ENCODE measurements around the gene BPIFB6.
A peak's percentile ranks its signal among the peaks of the same experiment; 100 is the strongest.

Gene BPIFB6

GRCh38 chr20:33064572-33065287, 33.3 kb downstream of the BPIFB6 start:
- no peak for DNase-seq

- no peak for DNase-seq
Measured at GRCh38 chr20:33065785-33066184, 34.3 kb downstream of the BPIFB6 start.

GRCh38 chr20:33067806-33068205, 36.4 kb downstream of the BPIFB6 start:
- no peak for DNase-seq

- no peak for DNase-seq
Measured at GRCh38 chr20:33068251-33068939, 36.9 kb downstream of the BPIFB6 start.

GRCh38 chr20:33069673-33070072, 38.2 kb downstream of the BPIFB6 start:
- DNase-seq = no peak

GRCh38 chr20:33070111-33071053, 38.9 kb downstream of the BPIFB6 start:
- DNase-seq = no peak

- DNase-seq = no peak
Measured at GRCh38 chr20:33071198-33071597, 39.8 kb downstream of the BPIFB6 start.

- DNase-seq = no peak
Measured at GRCh38 chr20:33072362-33072761, 40.9 kb downstream of the BPIFB6 start.

GRCh38 chr20:33072813-33073212, 41.4 kb downstream of the BPIFB6 start:
- no peak for DNase-seq

GRCh38 chr20:33074675-33075074, 43.2 kb downstream of the BPIFB6 start:
- DNase-seq = no peak

- DNase-seq = no peak
Measured at GRCh38 chr20:33075281-33075680, 43.8 kb downstream of the BPIFB6 start.

- DNase-seq = no peak
Measured at GRCh38 chr20:33076662-33077372, 45.4 kb downstream of the BPIFB6 start.

GRCh38 chr20:33079259-33079658, 47.8 kb downstream of the BPIFB6 start, which contains the start of gene BPIFB4:
Gene BPIFB4 (plus strand): TSS chr20:33079643. CDS start chr20:33081527, 1,884 bp downstream.
- no peak for DNase-seq

- DNase-seq = peak; percentile 0 to 15
Measured at GRCh38 chr20:33081411-33082154, 50.1 kb downstream of the BPIFB6 start.

- no peak for DNase-seq
Measured at GRCh38 chr20:33082546-33082945, 51.1 kb downstream of the BPIFB6 start.

GRCh38 chr20:33083544-33084340, 52.3 kb downstream of the BPIFB6 start:
- DNase-seq = no peak

- no peak for DNase-seq
Measured at GRCh38 chr20:33084722-33085121, 53.3 kb downstream of the BPIFB6 start.

GRCh38 chr20:33086052-33086722, 54.7 kb downstream of the BPIFB6 start:
- DNase-seq = no peak

- no peak for DNase-seq
Measured at GRCh38 chr20:33091147-33091546, 59.7 kb downstream of the BPIFB6 start.

GRCh38 chr20:33091693-33092092, 60.2 kb downstream of the BPIFB6 start:
- DNase-seq = no peak

Data from AML-193 (cell line).